Measurements from ENCODE around the gene NRTN.

DNA sequence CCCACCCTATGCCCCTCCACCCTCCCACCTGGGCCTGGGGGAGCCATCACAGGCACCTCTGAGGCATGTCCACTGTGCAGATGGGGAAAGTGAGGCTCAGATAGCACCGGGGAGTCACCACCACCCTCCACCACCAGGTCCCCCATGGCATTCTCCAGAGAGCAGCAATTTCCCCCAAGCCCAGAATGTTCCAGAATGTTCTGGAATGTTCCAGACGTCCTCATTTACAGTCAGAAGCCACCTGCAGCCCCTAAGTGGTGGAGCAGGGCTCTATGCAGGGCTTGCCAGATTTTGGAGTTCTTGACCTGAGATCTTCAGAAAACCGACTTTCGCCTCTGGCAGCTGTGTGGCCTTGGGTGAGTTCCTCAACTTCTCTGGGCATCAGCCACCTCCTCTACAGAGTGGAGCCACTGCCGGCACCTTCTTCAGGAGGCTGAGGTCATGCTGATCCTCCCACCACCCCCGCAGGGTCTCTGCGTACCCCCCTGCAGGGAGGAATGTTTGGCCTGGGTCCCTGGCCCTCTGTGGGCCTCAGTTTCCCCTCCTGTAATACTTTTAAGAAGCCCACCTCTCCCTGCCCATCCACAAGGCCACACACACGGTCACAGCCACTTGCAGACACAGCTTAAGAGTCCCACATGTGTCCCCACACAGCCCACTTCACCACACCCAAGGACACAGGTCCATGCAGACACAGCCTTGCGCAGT lies 59.3 kb downstream of the NRTN start:
- TF ChIP-seq, protein P1, sequence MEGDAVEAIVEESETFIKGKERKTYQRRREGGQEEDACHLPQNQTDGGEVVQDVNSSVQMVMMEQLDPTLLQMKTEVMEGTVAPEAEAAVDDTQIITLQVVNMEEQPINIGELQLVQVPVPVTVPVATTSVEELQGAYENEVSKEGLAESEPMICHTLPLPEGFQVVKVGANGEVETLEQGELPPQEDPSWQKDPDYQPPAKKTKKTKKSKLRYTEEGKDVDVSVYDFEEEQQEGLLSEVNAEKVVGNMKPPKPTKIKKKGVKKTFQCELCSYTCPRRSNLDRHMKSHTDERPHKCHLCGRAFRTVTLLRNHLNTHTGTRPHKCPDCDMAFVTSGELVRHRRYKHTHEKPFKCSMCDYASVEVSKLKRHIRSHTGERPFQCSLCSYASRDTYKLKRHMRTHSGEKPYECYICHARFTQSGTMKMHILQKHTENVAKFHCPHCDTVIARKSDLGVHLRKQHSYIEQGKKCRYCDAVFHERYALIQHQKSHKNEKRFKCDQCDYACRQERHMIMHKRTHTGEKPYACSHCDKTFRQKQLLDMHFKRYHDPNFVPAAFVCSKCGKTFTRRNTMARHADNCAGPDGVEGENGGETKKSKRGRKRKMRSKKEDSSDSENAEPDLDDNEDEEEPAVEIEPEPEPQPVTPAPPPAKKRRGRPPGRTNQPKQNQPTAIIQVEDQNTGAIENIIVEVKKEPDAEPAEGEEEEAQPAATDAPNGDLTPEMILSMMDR (optimal IDR thresholded peaks at IDR 0.05 in 1 of 3, IDR thresholded peaks at IDR 0.05 in 1 of 3, conservative IDR thresholded peaks at IDR 0.05 in 1 of 3; ENCODE audit: extremely low read depth in 1 of 3, insufficient read depth in 2 of 3, low read length in 3 of 3): no peak
- TF ChIP-seq EZH2 (IDR thresholded peaks at IDR 0.05; ENCODE audit: low read length): no peak

All from keratinocyte (primary cell).